Endothelial cell (in vitro differentiated cells): ENCODE data around the gene PARD3. TPM values are rescaled to one million over a fixed set of nuclear protein-coding genes. Genes with fewer than 3 reads are reported as not detected.

Experiments used
- DNase-seq: peaks from one replicate; pipeline ENCODE4 v3.0.0; 2021; ENCODE audit warnings: low spot score
- H3K27ac Mint-ChIP-seq: one replicate; pipeline ENCODE4 v1.8.0; 2021; ENCODE audit warnings: mixed read lengths, inconsistent platforms; ENCODE audit not compliant: unreplicated experiment
- H3K27me3 Mint-ChIP-seq: one replicate; pipeline ENCODE4 v1.8.0; 2021; ENCODE audit warnings: mild to moderate bottlenecking, moderate library complexity, mixed read lengths, inconsistent platforms; ENCODE audit not compliant: unreplicated experiment
- H3K36me3 Mint-ChIP-seq: one replicate; pipeline ENCODE4 v1.8.0; 2021; ENCODE audit warnings: mild to moderate bottlenecking, low read depth, mixed read lengths, inconsistent platforms; ENCODE audit not compliant: unreplicated experiment
- H3K4me1 Mint-ChIP-seq: one replicate; pipeline ENCODE4 v1.8.0; 2021; ENCODE audit warnings: mild to moderate bottlenecking, mixed read lengths, inconsistent platforms; ENCODE audit not compliant: unreplicated experiment
- H3K4me3 Mint-ChIP-seq: one replicate; pipeline ENCODE4 v1.8.0; 2021; ENCODE audit warnings: mild to moderate bottlenecking, mixed read lengths, inconsistent platforms; ENCODE audit not compliant: unreplicated experiment
- H3K9me3 Mint-ChIP-seq: one replicate; pipeline ENCODE4 v1.8.0; 2021; ENCODE audit warnings: mixed read lengths, inconsistent platforms; ENCODE audit not compliant: unreplicated experiment
- CTCF ChIP-seq: fragments of 200-600 bp; sonication (generic); IDR thresholded peaks from one replicate; pipeline ENCODE4 v1.5.0; 2021; ENCODE audit warnings: antibody characterized with exemption; ENCODE audit not compliant: unreplicated experiment
- total RNA-seq: library from RNA; stranded (reverse); fragmentation: NEBNext Ultra II Directional; extraction: Animal tissue kit (Norgen Biotek cat#: 25700); gene quantifications from one replicate; pipeline ENCODE4 v1.2.1, GENCODE V29; 2021; ENCODE audit not compliant: unreplicated experiment

The PARD3 gene
- total RNA-seq, 1 donor from 2014 or later, result 35.2 TPM

- peaks cover 55% of the 10 kb centered on the region for H3K4me1 Mint-ChIP-seq
- peak; percentile 84 for DNase-seq
- no peaks in the 10 kb centered on the region for H3K36me3 Mint-ChIP-seq
- no peak overlapping the region for H3K4me3 Mint-ChIP-seq
- peaks cover 4% of the 10 kb centered on the region for H3K27me3 Mint-ChIP-seq
- TF ChIP-seq CTCF, result peak; percentile 95
- no peaks in the 10 kb centered on the region for H3K9me3 Mint-ChIP-seq
- no peak overlapping the region for H3K27ac Mint-ChIP-seq
Measured at GRCh38 chr10:34637418-34637911, 177.6 kb downstream of the PARD3 start.

- Mint-ChIP-seq H3K27ac (no peak overlapping the region), H3K9me3 (no peaks in the 10 kb centered on the region), H3K27me3 (peaks cover 7% of the 10 kb centered on the region), H3K4me1 (peaks cover 53% of the 10 kb centered on the region), H3K4me3 (no peak overlapping the region), H3K36me3 (no peaks in the 10 kb centered on the region)
- DNase-seq, result no peak
- TF ChIP-seq CTCF, result no peak
Measured at GRCh38 chr10:34635111-34635510, 180.0 kb downstream of the PARD3 start.

DNA sequence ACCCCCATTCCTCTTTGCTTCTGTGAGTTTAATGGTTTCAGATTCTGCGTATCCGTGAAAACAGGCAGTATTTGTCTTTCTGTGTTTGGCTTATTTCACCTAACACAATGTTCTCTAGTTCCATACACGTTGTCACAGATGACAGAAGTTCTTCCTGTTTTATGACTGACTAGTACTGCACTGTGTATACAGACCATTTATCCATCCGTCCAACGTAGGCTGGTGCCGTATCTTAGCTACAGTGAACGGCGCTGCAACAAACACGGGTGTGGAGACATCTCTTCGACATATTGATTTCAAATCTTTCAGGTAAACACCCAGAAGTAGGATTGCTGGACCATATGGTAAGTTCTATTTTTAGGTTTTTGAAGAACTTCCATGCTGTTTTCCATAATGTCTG is 181.7 kb downstream of the PARD3 start:
- DNase-seq, result no peak
- no peak overlapping the region for H3K27ac Mint-ChIP-seq
- peaks cover 7% of the 10 kb centered on the region for H3K27me3 Mint-ChIP-seq
- H3K36me3 Mint-ChIP-seq, result no peaks in the 10 kb centered on the region
- no peaks in the 10 kb centered on the region for H3K9me3 Mint-ChIP-seq
- no peak for TF ChIP-seq CTCF
- no peak overlapping the region for H3K4me3 Mint-ChIP-seq
- peaks cover 55% of the 10 kb centered on the region for H3K4me1 Mint-ChIP-seq

- H3K4me1 Mint-ChIP-seq, result peaks cover 21% of the 10 kb centered on the region
- peaks cover 6% of the 10 kb centered on the region for H3K27me3 Mint-ChIP-seq
- H3K27ac Mint-ChIP-seq, result no peak overlapping the region
- no peaks in the 10 kb centered on the region for H3K36me3 Mint-ChIP-seq
- no peak overlapping the region for H3K4me3 Mint-ChIP-seq
- H3K9me3 Mint-ChIP-seq, result no peaks in the 10 kb centered on the region
- TF ChIP-seq CTCF, result no peak
- DNase-seq, result no peak
Measured at GRCh38 chr10:34629084-34629483, 186.0 kb downstream of the PARD3 start.

DNA sequence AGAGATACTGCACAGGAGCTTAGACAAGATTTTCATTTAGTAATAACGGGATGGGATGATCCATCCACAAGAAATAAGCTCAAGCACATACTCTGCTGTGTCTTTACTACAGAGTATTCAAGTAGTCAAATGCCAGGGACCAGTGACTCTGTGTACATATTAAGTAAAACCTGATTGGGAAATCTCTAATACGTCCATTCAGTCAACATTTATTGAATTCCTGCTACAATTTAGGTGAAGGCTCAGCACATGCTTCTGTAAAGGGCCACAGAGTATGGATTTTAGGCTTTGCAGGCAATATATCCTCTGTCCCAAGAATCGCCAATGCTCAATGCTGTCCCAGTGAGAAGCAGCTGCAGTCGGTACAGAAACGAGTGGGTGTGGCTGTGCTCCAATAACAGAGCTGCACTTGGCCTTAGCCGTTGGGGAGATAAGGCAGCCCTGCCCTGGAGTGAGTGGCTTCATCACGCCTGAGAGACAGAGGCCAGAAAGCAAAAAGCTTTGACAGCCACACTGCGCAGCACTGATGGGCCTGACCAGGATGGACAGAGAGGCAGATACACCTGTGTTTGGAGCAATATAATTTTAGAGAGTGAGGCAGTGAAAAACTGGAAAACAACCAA is 186.8 kb downstream of the PARD3 start:
- H3K4me3 Mint-ChIP-seq, result no peak overlapping the region
- DNase-seq, result no peak
- no peaks in the 10 kb centered on the region for H3K9me3 Mint-ChIP-seq
- peaks cover 13% of the 10 kb centered on the region for H3K4me1 Mint-ChIP-seq
- H3K27ac Mint-ChIP-seq, result no peak overlapping the region
- H3K36me3 Mint-ChIP-seq, result no peaks in the 10 kb centered on the region
- TF ChIP-seq CTCF, result no peak
- peaks cover 3% of the 10 kb centered on the region for H3K27me3 Mint-ChIP-seq
